Common myeloid progenitor, CD34-positive (primary cell): ENCODE measurements around the gene PPM1H.

ENCODE experiments used
- CTCF ChIA-PET: fragments of 350-600 bp; sonication (Branson Sonifier 250); formaldehyde crosslinking; loops from one replicate; lab custom pipeline; 2021; ENCODE audit warnings: antibody characterized with exemption; lab: Charles Lee
- POLR2A ChIA-PET: fragments of 350-600 bp; sonication (Branson Sonifier 250); formaldehyde crosslinking; loops from one replicate; lab custom pipeline; 2021; ENCODE audit warnings: antibody characterized with exemption; lab: Charles Lee
- DNase-seq, 3 donors: peaks; one replicate each; pipeline versions ENCODE4 v3.0.0 to v3.0.0-alpha.2; 2013
- H3K27ac ChIP-seq, 2 experiments: 1 replicate in 1 of 2; 2 replicates in 1 of 2; pipeline ENCODE4 v1.7.0; 2013; ENCODE audit warnings: inconsistent platforms in 2 of 2, low read length in 2 of 2, mild to moderate bottlenecking in 2 of 2, low read depth in 1 of 2, moderate library complexity in 1 of 2; ENCODE audit not compliant: severe bottlenecking in 2 of 2, insufficient read depth in 1 of 2, poor library complexity in 1 of 2
- H3K27me3 ChIP-seq, 5 experiments: replicated peaks in 2 of 5; 1 replicate in 3 of 5; 2 replicates in 2 of 5; pipeline versions ENCODE4 v1.6.1 to v1.7.0; 2013; ENCODE audit warnings: low read length in 4 of 5, mild to moderate bottlenecking in 2 of 5, moderate library complexity in 2 of 5, inconsistent platforms in 1 of 5; ENCODE audit not compliant: insufficient read depth in 5 of 5, control insufficient read depth in 4 of 5
- H3K36me3 ChIP-seq, 4 experiments: 1 replicate in 2 of 4; 2 replicates in 2 of 4; pipeline versions ENCODE4 v1.6.1 to v1.7.0; 2013; ENCODE audit warnings: low read length in 3 of 4, control low read depth in 1 of 4, mild to moderate bottlenecking in 1 of 4; ENCODE audit not compliant: control insufficient read depth in 4 of 4, insufficient read depth in 4 of 4
- H3K4me1 ChIP-seq, 4 experiments: 1 replicate in 3 of 4; 2 replicates in 1 of 4; pipeline versions ENCODE4 v1.6.1 to v1.7.1; 2013; ENCODE audit warnings: low read length in 3 of 4, mild to moderate bottlenecking in 3 of 4, control low read depth in 1 of 4, inconsistent platforms in 1 of 4, moderate library complexity in 1 of 4; ENCODE audit not compliant: control insufficient read depth in 4 of 4, insufficient read depth in 4 of 4; ENCODE audit errors: control extremely low read depth in 1 of 4
- H3K4me3 ChIP-seq, 7 experiments: 1 replicate in 4 of 7; 2 replicates in 3 of 7; pipeline versions ENCODE4 v1.5.1 to v1.7.0; 2013; ENCODE audit warnings: mild to moderate bottlenecking in 7 of 7, low read length in 6 of 7, moderate library complexity in 6 of 7, inconsistent platforms in 2 of 7, low read depth in 2 of 7, control low read depth in 1 of 7; ENCODE audit not compliant: insufficient read depth in 4 of 7, control insufficient read depth in 1 of 7; ENCODE audit errors: extremely low read depth in 1 of 7
- H3K9me3 ChIP-seq, 5 experiments: 1 replicate in 4 of 5; 2 replicates in 1 of 5; pipeline versions ENCODE4 v1.6.1 to v1.7.1; 2013; ENCODE audit warnings: low read length in 4 of 5, mild to moderate bottlenecking in 2 of 5, inconsistent platforms in 1 of 5, low read depth in 1 of 5, moderate library complexity in 1 of 5; ENCODE audit not compliant: control insufficient read depth in 4 of 5, insufficient read depth in 2 of 5; ENCODE audit errors: control extremely low read depth in 1 of 5
- WGBS: methylation state at CpG from one replicate; pipeline ENCODE4 v1.1.5; 2013; ENCODE audit not compliant: insufficient coverage; 5-methylcytosine and 5-hydroxymethylcytosine counted together

The PPM1H gene

GRCh38 chr12:62598846-62599245 lies 336.1 kb downstream of the PPM1H start:
- no peaks in the 10 kb centered on the region for H3K36me3 ChIP-seq
- H3K27ac ChIP-seq: no peak overlapping the region
- H3K9me3 ChIP-seq: no peaks in the 10 kb centered on the region
- WGBS: no CpG with 5 or more reads among the region's 3 CpGs
- DNase-seq: no peak
- no peaks in the 10 kb centered on the region for H3K27me3 ChIP-seq
- ChIA-PET CTCF (interaction anchor here (0.8 to 1.7 kb wide), 4 partner anchors 14 to 198 kb away, joined by 3 to 7 read pairs (median 4); no protein-coding TSS in a partner anchor), POLR2A (interaction anchor here (0.6 kb wide), 1 partner anchor 251 kb away, joined by 3 read pairs; no protein-coding TSS in a partner anchor)
- H3K4me3 ChIP-seq: no peak overlapping the region
- H3K4me1 ChIP-seq: peaks cover 7 to 18% (median 11%) of the 10 kb centered on the region in 4 experiments

- Histone ChIP-seq H3K9me3 (no peaks in the 10 kb centered on the region), H3K4me1 (peaks cover 5 to 16% (median 9%) of the 10 kb centered on the region in 4 experiments), H3K27ac (no peak overlapping the region), H3K27me3 (no peaks in the 10 kb centered on the region), H3K4me3 (no peak overlapping the region), H3K36me3 (peaks cover 2 to 7% (median 4%) of the 10 kb centered on the region in 4 experiments)
- POLR2A ChIA-PET: no interaction called here
- WGBS: no CpG with 5 or more reads among the region's 3 CpGs
- CTCF ChIA-PET: no interaction called here
- no peak for DNase-seq
Measured at GRCh38 chr12:62597253-62597652, 337.7 kb downstream of the PPM1H start.
